HUDEP-2 (cell line): ENCODE results near the gene NEK8.
"Not testable (repeated sequence)": the region's sequence is repeated elsewhere in the genome, so short reads cannot be mapped to it uniquely, and the experiment has no call there.

Experiments
- DNase-seq, 76 experiments: peaks; one replicate each; lab custom pipeline; 2025; ENCODE audit not compliant: unreplicated experiment in 76 of 76; lab: John Stamatoyannopoulos, UW

The NEK8 gene

DNA sequence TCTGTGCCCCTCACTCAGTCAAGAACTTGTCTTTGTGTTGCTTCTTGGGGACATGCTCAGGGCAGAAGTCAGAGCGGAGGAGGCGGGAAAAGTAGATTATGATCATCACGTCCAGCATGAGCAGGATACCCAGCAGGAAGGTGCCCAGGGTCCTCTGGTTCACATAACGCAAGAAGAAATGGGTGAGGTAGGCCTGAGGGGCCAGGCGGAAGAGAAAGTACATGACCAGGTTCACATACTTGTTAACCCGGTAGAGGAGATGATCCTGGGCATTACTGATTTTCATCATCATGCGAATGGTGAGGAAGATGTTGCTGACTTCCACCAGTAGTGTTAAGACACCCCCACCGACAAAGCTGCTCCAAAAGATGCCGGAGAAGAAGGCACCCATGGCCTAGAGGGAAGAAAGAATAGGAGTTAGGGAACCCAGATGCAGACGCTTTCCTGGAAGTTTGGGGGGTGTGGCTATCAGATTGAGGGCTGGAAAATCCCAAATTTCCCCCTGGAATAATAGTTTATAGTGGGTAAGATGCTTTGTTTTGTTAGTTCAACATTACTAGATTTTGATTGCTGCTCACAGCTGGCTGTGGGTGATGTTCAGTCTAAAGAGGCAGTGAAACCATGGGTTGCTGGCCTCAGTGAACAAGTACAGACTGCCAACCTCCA lies 4.0 kb upstream of the NEK8 start:
- peak in 7 of 76 experiments; percentile 2 to 52 (median 18) for DNase-seq

DNA sequence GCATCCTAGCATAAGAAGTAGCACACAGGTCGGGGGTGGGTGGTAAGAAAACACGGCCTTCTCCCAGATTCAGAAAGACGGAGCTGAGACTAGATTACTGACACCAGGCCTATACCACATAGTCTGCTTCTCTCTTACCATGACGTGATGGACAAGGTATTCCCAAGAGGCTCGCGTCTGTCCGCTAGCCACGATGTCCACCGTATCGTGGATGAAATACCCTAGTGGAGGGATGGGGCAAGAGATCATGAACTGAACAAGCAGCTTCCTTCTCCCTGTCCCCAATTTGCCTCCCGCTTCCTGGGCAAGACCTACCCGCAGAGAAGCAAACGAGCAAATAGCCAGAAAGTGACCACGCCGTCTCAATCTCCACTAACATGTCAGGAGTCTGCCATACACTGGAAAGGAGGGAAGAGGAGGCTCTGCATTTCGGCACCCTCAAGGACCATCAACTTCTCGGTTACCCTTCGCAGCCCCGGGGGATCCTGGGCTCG lies 3.4 kb upstream of the NEK8 start:
- peak in 41 of 76 experiments; percentile 17 to 89 (median 49) for DNase-seq

DNA sequence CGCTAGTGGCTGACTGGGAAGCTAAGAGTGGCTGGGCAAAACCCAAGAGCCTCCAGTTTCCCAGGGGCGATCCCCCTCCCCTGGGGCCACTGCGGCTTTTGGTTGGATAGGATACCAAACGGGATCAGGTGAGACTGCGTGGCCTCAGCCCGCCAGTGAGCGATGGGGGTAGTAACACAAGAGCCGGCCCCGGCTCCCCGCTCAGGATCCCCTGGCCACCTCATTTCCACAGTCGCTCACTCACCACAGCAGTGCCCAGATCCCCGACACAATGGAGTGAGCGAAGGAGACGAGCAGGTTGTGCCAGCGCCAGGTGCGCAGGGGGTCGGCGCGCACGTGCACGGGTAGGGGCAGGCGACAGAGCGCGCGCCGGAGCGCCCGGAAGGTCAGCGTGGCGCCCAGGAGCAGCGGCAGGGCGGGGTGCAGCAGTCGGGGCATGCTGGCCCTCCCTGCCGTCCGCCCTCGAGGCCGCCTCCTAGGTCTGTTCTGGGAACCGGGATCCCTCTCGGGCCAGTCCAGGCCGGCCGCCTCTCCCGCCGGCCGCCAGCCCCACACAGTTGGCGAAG lies 2.8 kb upstream of the NEK8 start:
- peak in 55 of 76 experiments; percentile 22 to 85 (median 59) for DNase-seq

DNA sequence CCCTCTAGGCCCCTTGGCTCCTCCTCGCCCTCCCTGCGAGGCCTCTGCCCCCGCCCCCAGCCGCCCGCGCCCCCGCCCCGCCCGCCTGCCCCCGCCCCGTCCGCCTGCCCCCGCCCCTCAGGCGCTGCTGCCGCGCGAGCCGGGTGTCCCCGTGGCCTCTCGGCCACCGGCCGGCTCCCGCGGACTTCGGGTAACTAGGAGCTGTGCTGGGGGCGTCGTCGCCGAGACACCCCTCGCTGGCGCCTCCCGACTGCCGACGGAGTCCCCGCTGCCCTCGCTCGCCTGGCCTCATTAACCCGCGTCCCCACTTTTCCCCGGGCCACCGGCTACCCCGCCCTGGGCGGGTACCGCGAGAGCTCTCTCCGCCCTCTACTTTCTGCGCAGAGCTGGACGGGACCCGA lies 2.4 kb upstream of the NEK8 start, which contains the start of gene TLCD1:
Gene TLCD1 (minus strand): TSS at position 8 of the 401 bp plus-strand sequence. CDS start 136 bp downstream, outside the sequence.
- peak in 69 of 76 experiments; percentile 3 to 90 (median 67) for DNase-seq

DNA sequence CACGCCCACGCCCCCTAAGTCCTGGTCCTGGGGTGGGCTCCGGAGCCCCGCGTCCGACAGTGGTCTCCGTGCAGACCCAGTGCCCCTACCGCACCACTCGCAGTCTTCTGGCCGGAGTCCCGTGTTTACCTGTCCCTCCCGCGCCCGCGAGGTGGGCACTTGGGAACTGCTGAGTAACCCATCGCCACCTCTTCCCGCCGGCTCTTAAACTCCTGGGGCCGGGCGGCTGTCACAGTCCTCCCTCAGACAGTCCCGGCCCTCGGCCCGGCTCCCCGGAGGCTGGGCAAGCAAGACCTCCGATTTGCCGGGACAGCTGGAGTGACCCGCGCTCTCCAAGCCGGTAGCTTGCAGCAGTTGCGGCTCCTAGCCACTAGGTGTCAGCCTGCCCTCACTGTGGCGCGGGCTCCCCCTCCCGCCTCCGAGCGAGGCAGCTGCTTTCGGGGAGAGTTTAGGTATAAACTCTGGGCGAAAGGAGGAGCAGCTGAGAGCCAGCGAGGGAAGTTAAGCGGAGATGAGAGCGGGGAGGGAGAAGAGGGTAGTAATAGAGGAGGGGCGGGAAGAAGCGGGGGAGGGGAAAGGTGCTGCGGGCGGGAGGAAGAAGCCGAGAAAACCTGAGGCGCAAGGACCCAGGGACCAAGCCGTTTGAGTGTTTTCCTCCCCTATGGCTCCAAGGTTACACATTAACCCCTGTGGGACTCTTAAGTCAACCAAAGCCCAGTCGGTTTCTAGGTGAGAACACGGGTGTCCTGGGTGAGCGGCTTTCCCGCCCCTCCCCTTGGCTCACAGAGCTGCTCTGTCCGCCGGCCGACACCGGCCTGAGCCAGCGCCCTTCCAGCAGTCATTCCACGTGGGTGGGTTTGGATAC lies 1.7 kb upstream of the NEK8 start:
- DNase-seq: peak in 74 of 76 experiments; percentile 40 to 93 (median 87)

DNA sequence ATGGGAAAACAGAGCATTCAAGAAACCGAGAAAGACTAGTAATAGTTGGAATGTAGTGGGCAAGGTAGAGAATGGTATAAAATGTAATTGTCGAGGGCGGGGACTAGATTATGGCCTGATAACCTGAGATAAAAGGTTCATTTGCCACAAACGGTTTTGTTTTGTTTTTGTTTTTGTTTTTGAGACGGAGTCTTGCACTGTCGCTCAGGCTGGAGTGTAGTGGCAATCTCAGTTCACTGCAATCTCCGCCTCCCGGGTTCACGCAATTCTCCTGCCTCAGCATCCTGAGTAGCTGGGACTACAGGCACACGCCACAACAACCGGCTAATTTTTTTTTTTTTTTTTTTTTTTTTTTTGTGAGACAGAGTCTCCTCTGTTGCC lies 1.4 kb downstream of the NEK8 start:
- no peak for DNase-seq

DNA sequence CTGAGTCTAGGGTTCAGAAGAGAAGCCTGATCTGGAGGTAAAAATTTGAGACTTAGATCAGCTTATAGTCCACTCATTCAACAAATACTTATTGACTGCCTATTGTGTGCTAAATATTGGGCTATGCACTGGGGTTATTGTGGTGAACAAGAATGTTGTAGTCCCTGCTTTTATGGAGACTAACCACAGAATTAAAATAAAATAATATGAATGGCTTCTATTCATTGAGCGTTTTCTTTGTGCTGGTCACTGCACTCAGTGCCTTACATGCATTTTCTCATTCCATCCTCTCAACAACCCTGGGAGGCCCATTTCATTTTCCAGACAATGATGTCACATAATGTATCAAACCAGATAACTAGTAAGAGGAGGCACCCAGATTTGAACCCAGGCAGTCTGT lies 4.8 kb downstream of the NEK8 start:
- no peak for DNase-seq

DNA sequence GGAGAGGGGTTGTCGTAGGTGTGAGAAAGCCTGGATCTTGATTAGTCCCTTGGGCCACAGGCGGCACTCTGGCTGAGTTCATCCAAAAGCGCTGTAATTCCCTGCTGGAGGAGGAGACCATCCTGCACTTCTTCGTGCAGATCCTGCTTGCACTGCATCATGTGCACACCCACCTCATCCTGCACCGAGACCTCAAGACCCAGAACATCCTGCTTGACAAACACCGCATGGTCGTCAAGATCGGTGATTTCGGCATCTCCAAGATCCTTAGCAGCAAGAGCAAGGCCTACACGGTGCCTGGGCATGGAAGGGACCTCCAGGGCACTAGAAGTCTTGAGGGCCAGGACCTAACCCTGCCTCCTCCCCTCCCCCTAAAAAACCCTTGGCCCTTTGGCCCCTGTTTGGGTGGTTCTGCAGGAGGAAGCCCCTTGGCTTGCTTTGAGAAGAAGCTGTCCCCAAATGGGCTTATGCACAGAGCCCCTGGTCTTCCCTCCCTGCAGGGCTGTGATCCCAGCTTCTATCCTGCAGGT lies 6.2 kb downstream of the NEK8 start:
- DNase-seq: no peak

DNA sequence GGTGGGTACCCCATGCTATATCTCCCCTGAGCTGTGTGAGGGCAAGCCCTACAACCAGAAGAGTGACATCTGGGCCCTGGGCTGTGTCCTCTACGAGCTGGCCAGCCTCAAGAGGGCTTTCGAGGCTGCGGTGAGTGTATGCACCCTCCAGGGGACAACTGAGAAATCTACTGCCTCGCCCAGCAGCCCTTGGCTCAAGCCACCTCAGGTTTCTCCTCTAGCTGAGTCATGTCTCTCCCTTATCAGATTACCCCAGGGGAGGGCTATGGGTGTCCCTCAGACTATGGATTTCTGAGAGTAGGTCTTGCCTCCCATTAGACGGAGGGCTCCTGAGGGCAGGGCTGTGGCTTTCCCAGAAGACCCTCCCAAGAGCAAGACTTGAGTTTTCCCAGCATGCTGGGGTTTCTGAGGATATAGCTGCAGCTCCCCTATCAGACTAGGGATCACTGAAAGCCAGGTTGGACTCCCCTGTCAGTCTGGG lies 6.7 kb downstream of the NEK8 start:
- DNase-seq: peak in 71 of 76 experiments; percentile 25 to 84 (median 60)

DNA sequence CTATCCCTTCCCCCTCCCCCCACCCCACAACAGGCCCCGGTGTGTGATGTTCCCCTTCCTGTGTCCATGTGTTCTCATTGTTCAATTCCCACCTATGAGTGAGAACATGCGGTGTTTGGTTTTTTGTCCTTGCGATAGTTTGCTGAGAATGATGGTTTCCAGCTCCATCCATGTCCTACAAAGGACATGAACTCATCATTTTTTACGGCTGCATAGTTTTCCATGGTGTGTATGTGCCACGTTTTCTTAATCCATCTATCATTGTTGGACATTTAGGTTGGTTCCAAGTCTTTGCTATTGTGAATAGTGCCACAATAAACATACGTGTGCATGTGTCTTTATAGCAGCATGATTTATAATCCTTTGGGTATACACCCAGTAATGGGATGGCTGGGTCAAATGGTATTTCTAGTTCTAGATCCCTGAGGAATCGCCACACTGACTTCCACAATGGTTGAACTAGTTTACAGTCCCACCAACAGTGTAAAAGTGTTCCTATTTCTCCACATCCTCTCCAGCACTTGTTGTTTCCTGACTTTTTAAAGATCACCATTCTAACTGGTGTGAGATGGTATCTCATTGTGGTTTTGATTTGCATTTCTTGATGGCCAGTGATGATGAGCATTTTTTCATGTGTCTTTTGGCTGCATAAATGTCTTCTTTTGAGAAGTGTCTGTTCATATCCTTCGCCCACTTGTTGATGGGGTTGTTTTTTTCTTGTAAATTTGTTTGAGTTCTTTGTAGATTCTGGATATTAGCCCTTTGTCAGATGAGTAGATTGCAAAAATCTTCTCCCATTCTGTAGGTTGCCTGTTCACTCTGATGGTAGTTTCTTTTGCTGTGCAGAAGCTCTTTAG lies 7.6 kb downstream of the NEK8 start:
- not testable (repeated sequence) for DNase-seq

DNA sequence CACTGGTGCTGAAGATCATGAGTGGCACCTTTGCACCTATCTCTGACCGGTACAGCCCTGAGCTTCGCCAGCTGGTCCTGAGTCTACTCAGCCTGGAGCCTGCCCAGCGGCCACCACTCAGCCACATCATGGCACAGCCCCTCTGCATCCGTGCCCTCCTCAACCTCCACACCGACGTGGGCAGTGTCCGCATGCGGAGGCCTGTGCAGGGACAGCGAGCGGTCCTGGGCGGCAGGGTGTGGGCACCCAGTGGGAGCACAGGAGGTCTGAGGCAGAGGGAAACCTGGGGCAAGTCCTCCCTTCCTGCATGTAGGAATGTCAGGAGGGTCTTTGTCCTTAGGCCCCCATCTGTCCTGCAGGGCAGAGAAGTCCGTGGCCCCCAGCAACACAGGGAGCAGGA lies 8.7 kb downstream of the NEK8 start:
- no peak for DNase-seq

DNA sequence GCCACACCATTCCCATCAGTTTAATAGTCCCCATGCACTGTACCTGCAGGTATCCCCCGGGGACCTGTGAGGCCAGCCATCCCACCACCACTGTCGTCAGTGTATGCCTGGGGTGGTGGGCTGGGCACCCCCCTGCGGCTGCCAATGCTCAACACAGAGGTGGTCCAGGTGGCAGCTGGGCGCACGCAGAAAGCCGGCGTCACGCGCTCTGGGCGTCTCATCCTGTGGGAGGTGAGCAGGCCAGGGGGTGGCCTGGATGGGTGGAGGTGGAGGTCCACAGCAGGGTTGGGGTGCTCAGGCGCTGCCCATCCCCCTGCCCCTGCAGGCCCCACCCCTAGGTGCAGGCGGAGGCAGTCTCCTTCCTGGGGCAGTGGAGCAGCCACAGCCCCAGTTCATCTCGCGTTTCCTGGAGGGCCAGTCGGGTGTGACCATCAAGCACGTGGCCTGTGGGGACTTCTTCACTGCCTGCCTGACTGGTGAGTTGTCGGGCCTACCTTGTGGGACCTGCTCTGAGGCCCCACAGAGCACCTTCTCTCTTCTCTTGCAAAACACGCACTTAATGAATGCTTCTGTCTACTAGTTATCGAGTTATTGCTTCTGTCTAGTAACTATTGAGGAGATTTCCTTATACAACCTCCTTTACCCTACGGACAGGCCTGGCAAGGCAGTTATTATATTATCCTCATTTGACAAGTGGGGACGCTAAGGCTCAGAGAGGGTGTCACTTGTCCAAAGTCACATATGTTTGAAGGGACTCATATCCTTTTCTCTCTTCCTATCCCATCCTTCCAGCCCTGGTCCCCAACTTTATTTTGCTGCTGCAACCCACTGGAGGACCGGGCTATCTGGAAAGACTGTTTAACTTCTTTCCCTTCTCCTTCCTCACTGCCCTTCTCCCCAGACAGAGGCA lies 9.4 kb downstream of the NEK8 start:
- peak in 21 of 76 experiments; percentile 5 to 49 (median 29) for DNase-seq

DNA sequence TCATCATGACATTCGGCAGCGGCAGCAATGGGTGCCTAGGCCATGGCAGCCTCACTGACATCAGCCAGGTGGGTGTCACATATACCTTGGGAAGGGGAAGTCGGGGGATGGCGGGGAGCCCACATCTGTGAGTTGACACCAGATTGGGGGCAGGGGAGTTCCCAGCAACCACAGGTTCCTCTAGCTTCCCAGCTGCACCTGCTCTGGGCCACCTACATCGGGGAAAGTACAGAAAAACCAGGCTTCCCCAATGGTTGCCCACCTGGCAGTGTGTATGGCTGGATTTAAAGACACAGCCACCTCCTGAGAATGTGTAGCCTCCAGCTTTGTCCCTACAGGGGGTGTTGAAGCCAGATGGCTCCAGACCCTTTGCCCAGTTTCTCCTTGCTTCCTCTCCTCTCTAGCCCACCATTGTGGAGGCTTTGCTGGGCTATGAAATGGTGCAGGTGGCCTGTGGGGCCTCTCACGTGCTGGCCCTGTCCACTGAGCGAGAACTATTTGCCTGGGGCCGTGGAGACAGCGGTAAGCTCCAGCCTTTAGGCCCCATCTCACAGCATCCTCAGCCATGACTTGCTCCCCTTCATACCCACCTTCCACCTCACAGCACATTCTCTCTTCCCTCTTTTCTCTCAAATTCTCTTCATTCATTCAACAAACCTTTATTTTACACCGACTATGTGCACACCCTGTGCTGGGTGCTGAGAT lies 10.2 kb downstream of the NEK8 start:
- no peak for DNase-seq

DNA sequence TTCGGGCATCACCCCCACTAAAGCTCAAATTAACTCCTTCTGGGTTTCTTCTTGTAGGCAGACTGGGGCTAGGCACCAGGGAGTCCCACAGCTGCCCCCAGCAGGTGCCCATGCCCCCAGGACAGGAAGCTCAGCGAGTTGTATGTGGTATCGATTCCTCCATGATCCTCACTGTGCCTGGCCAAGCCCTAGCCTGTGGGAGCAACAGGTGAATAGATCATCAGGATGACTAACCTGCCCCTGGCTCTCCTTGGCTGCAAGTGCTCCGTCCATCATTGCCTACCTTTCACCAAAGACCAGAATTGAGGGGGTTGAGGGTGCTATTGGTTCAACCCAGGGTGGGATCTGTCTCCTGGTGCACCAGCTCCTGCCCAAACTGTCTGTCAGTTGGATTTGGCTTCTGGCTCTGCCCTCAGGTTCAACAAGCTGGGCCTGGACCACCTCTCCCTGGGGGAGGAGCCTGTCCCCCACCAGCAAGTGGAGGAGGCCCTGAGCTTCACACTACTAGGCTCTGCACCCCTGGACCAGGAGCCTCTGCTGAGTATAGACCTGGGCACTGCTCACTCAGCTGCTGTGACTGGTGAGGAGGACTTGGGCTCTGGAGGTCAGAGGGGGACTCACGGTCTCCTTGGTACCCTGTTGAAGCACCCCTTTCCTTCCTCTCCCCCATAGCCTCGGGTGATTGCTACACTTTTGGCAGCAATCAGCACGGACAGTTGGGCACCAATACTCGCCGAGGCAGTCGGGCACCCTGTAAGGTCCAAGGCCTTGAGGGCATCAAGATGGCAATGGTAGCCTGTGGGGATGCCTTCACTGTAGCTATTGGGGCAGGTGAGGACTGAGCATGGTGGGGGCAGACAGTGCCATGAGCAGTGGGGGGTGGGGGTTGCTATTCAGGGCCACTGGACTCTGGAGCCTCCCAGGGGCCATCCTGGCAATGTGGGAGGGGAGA lies 12.1 kb downstream of the NEK8 start:
- DNase-seq: no peak

DNA sequence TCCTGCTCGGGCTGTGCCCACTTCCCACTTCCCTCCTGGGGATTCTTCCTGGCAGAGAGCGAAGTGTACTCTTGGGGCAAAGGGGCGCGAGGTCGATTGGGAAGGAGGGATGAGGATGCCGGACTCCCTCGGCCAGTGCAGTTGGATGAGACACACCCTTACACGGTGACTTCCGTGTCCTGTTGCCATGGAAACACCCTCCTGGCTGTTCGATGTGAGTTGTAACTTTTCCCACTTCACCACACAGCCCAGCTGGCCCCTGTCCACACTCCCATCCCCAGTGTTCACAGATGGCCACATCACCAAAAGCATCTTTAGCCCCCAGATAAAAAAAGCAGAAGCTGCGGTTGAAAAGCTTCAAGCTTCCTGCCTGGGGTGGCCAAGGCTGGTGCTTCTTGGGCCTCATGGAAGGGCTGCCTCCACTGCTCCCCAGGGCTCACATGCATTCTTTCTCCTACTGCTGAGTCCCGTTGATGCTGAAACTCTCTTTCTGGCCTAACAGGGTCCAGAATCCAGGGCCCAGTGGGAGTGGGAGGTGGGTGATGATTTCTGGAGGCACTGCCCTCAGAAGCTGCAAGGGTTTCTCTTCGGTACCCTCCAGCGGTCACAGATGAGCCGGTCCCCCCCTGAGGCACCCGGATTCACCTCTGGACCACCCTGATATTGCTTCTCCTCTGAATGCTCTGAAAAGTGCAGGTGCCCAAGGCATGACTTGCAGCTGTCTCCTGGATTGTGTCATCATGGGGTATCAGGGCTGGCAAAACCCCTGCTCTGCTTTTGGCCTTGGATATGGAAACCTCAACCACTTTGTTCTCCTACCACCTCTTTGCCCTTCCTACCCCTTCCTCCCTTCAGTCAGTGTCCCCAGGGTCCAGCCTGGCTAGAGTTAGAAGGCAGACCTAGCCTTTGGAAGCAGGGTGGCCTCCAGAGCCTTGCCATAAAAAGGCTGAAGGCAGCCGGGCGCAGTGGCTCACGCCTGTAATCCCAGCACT lies 13.1 kb downstream of the NEK8 start:
- DNase-seq: peak in 64 of 76 experiments; percentile 22 to 84 (median 56)
